Calu3 (cell line): ENCODE results near the gene PCMT1. TPM values are rescaled to one million over a fixed set of nuclear protein-coding genes. Genes with fewer than 3 reads are reported as not detected.
A peak's percentile ranks its signal among the peaks of the same experiment; 100 is the strongest.

ENCODE experiments used
- BruUV-seq: library from RNA; stranded (reverse); fragments of 400-500 nt; replicated peaks from 2 replicates; lab custom pipeline; 2021; lab: Mats Ljungman, UMichigan
- CTCF ChIA-PET: fragments of 300-600 bp; sonication (Branson Sonifier 250); formaldehyde crosslinking; loops from one replicate; lab custom pipeline; 2022; ENCODE audit warnings: antibody characterized with exemption; lab: Charles Lee
- DNase-seq: peaks from one replicate; pipeline ENCODE4 v3.0.0; 2022
- H3K27ac Mint-ChIP-seq: one replicate; pipeline ENCODE4 v1.8.0; 2022; ENCODE audit warnings: mixed read lengths; ENCODE audit not compliant: unreplicated experiment
- H3K27me3 Mint-ChIP-seq: one replicate; pipeline ENCODE4 v1.8.0; 2022; ENCODE audit warnings: mixed read lengths; ENCODE audit not compliant: unreplicated experiment
- H3K36me3 Mint-ChIP-seq: one replicate; pipeline ENCODE4 v1.8.0; 2022; ENCODE audit warnings: mild to moderate bottlenecking, moderate library complexity, mixed read lengths; ENCODE audit not compliant: insufficient read depth, unreplicated experiment
- H3K4me1 Mint-ChIP-seq: one replicate; pipeline ENCODE4 v1.8.0; 2022; ENCODE audit warnings: mild to moderate bottlenecking, low read depth, mixed read lengths; ENCODE audit not compliant: unreplicated experiment
- H3K4me3 Mint-ChIP-seq: one replicate; pipeline ENCODE4 v1.8.0; 2022; ENCODE audit warnings: mild to moderate bottlenecking, low read depth, moderate library complexity, mixed read lengths; ENCODE audit not compliant: unreplicated experiment
- H3K9me3 Mint-ChIP-seq: one replicate; pipeline ENCODE4 v1.8.0; 2022; ENCODE audit warnings: low read depth, mixed read lengths; ENCODE audit not compliant: unreplicated experiment
- CTCF ChIP-seq: fragments of 200-600 bp; IDR thresholded peaks from one replicate; pipeline ENCODE4 v1.8.0; 2022; ENCODE audit warnings: antibody characterized with exemption; ENCODE audit not compliant: unreplicated experiment
- intact Hi-C: fragments of 100-400 bp; cut with micrococcal nuclease; formaldehyde crosslinking; loops from one replicate; pipeline ENCODE4 v1.10.0; 2022; ENCODE audit not compliant: unreplicated experiment
- total RNA-seq: library from RNA; stranded (reverse); gene quantifications from 2 replicates; pipeline ENCODE4 v1.2.3, GENCODE V29; 2022

The PCMT1 gene
- total RNA-seq, 1 experiment from 2014 or later = 63.4 TPM

- intact Hi-C loops = no loop called here
- no TSS peak for BruUV-seq
- Mint-ChIP-seq H3K4me3 (no peak overlapping the region), H3K36me3 (peaks cover 4% of the 10 kb centered on the region), H3K4me1 (no peaks in the 10 kb centered on the region), H3K27me3 (no peaks in the 10 kb centered on the region), H3K27ac (no peak overlapping the region), H3K9me3 (no peaks in the 10 kb centered on the region)
- DNase-seq = no peak
- CTCF ChIA-PET = interaction anchor here (1.5 kb wide), 1 partner anchor 10 kb away, joined by 4 read pairs; no protein-coding TSS in a partner anchor
- TF ChIP-seq CTCF = no peak
Measured at GRCh38 chr6:149821492-149821891, 72.0 kb downstream of the PCMT1 start.

- intact Hi-C loops = no loop called here
- H3K36me3 Mint-ChIP-seq = peaks cover 4% of the 10 kb centered on the region
- no TSS peak for BruUV-seq
- no peak overlapping the region for H3K27ac Mint-ChIP-seq
- TF ChIP-seq CTCF = no peak
- no peak for DNase-seq
- no peaks in the 10 kb centered on the region for H3K27me3 Mint-ChIP-seq
- no peak overlapping the region for H3K4me3 Mint-ChIP-seq
- CTCF ChIA-PET = interaction anchor here (1.5 kb wide), 1 partner anchor 8 kb away, joined by 4 read pairs; no protein-coding TSS in a partner anchor
- H3K9me3 Mint-ChIP-seq = no peaks in the 10 kb centered on the region
- no peaks in the 10 kb centered on the region for H3K4me1 Mint-ChIP-seq
Measured at GRCh38 chr6:149823013-149823412, 73.5 kb downstream of the PCMT1 start.

GRCh38 chr6:149825292-149825691 lies 75.8 kb downstream of the PCMT1 start:
- TF ChIP-seq CTCF = no peak
- CTCF ChIA-PET = no interaction called here
- no peak overlapping the region for H3K4me3 Mint-ChIP-seq
- no peak for DNase-seq
- no peak overlapping the region for H3K27ac Mint-ChIP-seq
- no peaks in the 10 kb centered on the region for H3K4me1 Mint-ChIP-seq
- no peaks in the 10 kb centered on the region for H3K9me3 Mint-ChIP-seq
- BruUV-seq = no TSS peak
- intact Hi-C loops = no loop called here
- H3K36me3 Mint-ChIP-seq = peaks cover 4% of the 10 kb centered on the region
- no peaks in the 10 kb centered on the region for H3K27me3 Mint-ChIP-seq

- CTCF ChIA-PET = interaction anchor here (0.7 to 1.3 kb wide), 7 partner anchors 9 to 113 kb away, joined by 3 to 4 read pairs (median 3); partner anchors contain the start of gene RAET1E
- H3K9me3 Mint-ChIP-seq = no peaks in the 10 kb centered on the region
- H3K4me1 Mint-ChIP-seq = no peaks in the 10 kb centered on the region
- H3K4me3 Mint-ChIP-seq = peak overlapping the region; percentile 26
- no peaks in the 10 kb centered on the region for H3K36me3 Mint-ChIP-seq
- BruUV-seq = no TSS peak
- intact Hi-C loops = loop anchor here (5.0 kb wide), 2 partner anchors 36 to 186 kb away; no protein-coding TSS in a partner anchor
- TF ChIP-seq CTCF = no peak
- no peaks in the 10 kb centered on the region for H3K27me3 Mint-ChIP-seq
- no peak for DNase-seq
- peak overlapping the region; percentile 50 for H3K27ac Mint-ChIP-seq
Measured at GRCh38 chr6:149830731-149831307, 81.3 kb downstream of the PCMT1 start.
